Aorta (tissue), 5 donors: Measurements from ENCODE around the gene GLDN. TPM values are rescaled to one million over a fixed set of nuclear protein-coding genes. Genes with fewer than 3 reads are reported as not detected.

Experiments used
- ATAC-seq: fragments of 200-7000 bp; cut with Tn5 transposase; one replicate; pipeline ENCODE4 v1.9.1; 2022; ENCODE audit warnings: moderate library complexity; ENCODE audit not compliant: low FRiP score
- DNase-seq, 2 donors: peaks; one replicate each; pipeline ENCODE4 v3.0.0-alpha.2; 2020
- H3K27ac ChIP-seq, 2 donors: one replicate each; pipeline ENCODE4 v1.5.1; 2013; ENCODE audit warnings: low read length in 2 of 2, mild to moderate bottlenecking in 2 of 2, moderate library complexity in 2 of 2, control low read depth in 1 of 2, inconsistent platforms in 1 of 2, low read depth in 1 of 2
- H3K27me3 ChIP-seq, 2 donors: one replicate each; pipeline ENCODE4 v1.6.1; 2013; ENCODE audit warnings: control low read depth in 1 of 2, low read length in 1 of 2, mild to moderate bottlenecking in 1 of 2, moderate library complexity in 1 of 2; ENCODE audit not compliant: insufficient read depth in 2 of 2, control insufficient read depth in 1 of 2
- H3K36me3 ChIP-seq, 2 donors: one replicate each; pipeline ENCODE4 v1.6.1; 2013; ENCODE audit warnings: control low read depth in 1 of 2, low read length in 1 of 2, mild to moderate bottlenecking in 1 of 2; ENCODE audit not compliant: insufficient read depth in 2 of 2, control insufficient read depth in 1 of 2
- H3K4me1 ChIP-seq, 2 donors: one replicate each; pipeline ENCODE4 v1.6.1; 2013; ENCODE audit warnings: low read length in 2 of 2, control low read depth in 1 of 2, mild to moderate bottlenecking in 1 of 2, moderate library complexity in 1 of 2; ENCODE audit not compliant: insufficient read depth in 2 of 2, control insufficient read depth in 1 of 2
- H3K4me3 ChIP-seq, 2 donors: one replicate each; pipeline ENCODE4 v1.5.1; 2013; ENCODE audit warnings: low read length in 2 of 2, control low read depth in 1 of 2, mild to moderate bottlenecking in 1 of 2
- H3K9me3 ChIP-seq: one replicate; pipeline ENCODE4 v1.6.1; 2013; ENCODE audit warnings: mild to moderate bottlenecking, low read length; ENCODE audit not compliant: control insufficient read depth
- WGBS, 2 donors: extraction: QIAGEN DNeasy Blood & Tissue Kit; methylation state at CpG; one replicate each; pipeline ENCODE4 v1.1.7; 2013; 5-methylcytosine and 5-hydroxymethylcytosine counted together
- intact Hi-C, 2 donors: fragments of 100-400 bp; cut with DNase I; formaldehyde crosslinking; loops; one replicate each; pipeline versions ENCODE4 v1.14.2 to v1.15.0; 2022
- microRNA-seq, 2 donors: library from miRNA; unstranded; fragments of <30 nt; microRNA quantifications; one replicate each; pipeline ENCODE4 v1.2.0, GENCODE V29; 2020
- polyA plus RNA-seq, 2 donors: library from polyadenylated mRNA; stranded (reverse); fragments of 200-250 nt; gene quantifications; one replicate each; pipeline ENCODE4 v1.2.3, GENCODE V29; 2013
- total RNA-seq, 2 donors: library from RNA; stranded (reverse); fragmentation: NEBNext Ultra II Directional; extraction: Animal tissue kit (Norgen Biotek cat#: 25700); gene quantifications; one replicate each; pipeline ENCODE4 v1.2.1, GENCODE V29; 2021
- donor health status: healthy with polysubstance abuse.
- donor health status: Bipolar disorder and iron deficiency.
- donor health status: DM: no; HTN: no; CAD: no.
- donor health status: DM: no; HTN: no; CAD: no.
- donor health status: DM: yes; HTN: yes; CAD: no.

GLDN gene
- total and polyA plus RNA-seq, 4 donors = 3.0 to 49.2 (median 15.9) TPM

- no peaks in the 10 kb centered on the region for H3K9me3 ChIP-seq
- no peak overlapping the region for H3K27ac ChIP-seq
- no peak overlapping the region for H3K4me3 ChIP-seq
- H3K27me3 ChIP-seq = no peaks in the 10 kb centered on the region
- ATAC-seq (no peak), DNase-seq (no peak)
- WGBS, 2 donors = 89 to 92% methylated on average over 4 of the region's 4 CpGs
- peaks cover 3 to 4% of the 10 kb centered on the region in 2 donors for H3K36me3 ChIP-seq
- no peaks in the 10 kb centered on the region for H3K4me1 ChIP-seq
- intact Hi-C loops = no loop called here
Measured at GRCh38 chr15:51447855-51448621, 106.6 kb downstream of the GLDN start.

- no peak for ATAC-seq
- no peak for DNase-seq
- H3K4me3 ChIP-seq = no peak overlapping the region
- no peaks in the 10 kb centered on the region for H3K4me1 ChIP-seq
- no peaks in the 10 kb centered on the region for H3K27me3 ChIP-seq
- 85 to 86% methylated on average over 7 of the region's 7 CpGs for WGBS, 2 donors
- H3K36me3 ChIP-seq = peaks cover 3 to 4% of the 10 kb centered on the region in 2 donors
- intact Hi-C loops = no loop called here
- no peaks in the 10 kb centered on the region for H3K9me3 ChIP-seq
- H3K27ac ChIP-seq = no peak overlapping the region
Measured at GRCh38 chr15:51448622-51449399, 107.4 kb downstream of the GLDN start.

GRCh38 chr15:51450001-51450400, 108.5 kb downstream of the GLDN start:
- no peaks in the 10 kb centered on the region for H3K9me3 ChIP-seq
- peaks cover 3 to 4% of the 10 kb centered on the region in 2 donors for H3K36me3 ChIP-seq
- ATAC-seq (no peak), DNase-seq (no peak)
- H3K4me1 ChIP-seq = no peaks in the 10 kb centered on the region
- H3K27me3 ChIP-seq = no peaks in the 10 kb centered on the region
- no peak overlapping the region for H3K4me3 ChIP-seq
- intact Hi-C loops = no loop called here
- 81 to 83% methylated on average over 6 of the region's 6 CpGs for WGBS, 2 donors
- H3K27ac ChIP-seq = no peak overlapping the region

Small RNA genes lying within 50 kb of the gene (microRNA-seq; reads per million reads assigned to microRNA genes)
- gene MIR7973-1 (0 reads per million in 2 donors), gene MIR7973-2 (0 reads per million in 2 donors)

Other genes with a start within 250 kb of the GLDN start
- 10 to 100 TPM; 24.5 to 48.4 TPM for gene TNFAIP8L3, start 246.7 kb upstream of the GLDN start, total RNA-seq
- gene TNFAIP8L3, start 246.7 kb upstream of the GLDN start, polyA plus RNA-seq = 10 to 100 TPM; 26.4 to 28.0 TPM
- gene CYP19A1, start 3.1 kb upstream of the GLDN start, total RNA-seq = 1 to 10 TPM; 3.2 to 4.5 TPM
- gene CYP19A1, start 3.1 kb upstream of the GLDN start, polyA plus RNA-seq = 1 to 10 TPM in 1 of 2 donors, under 1 TPM in 1; 0.77 to 4.8 TPM